Psoas muscle (tissue), 8 donors: ENCODE measurements around the gene HACE1. TPM values are rescaled to one million over a fixed set of nuclear protein-coding genes. Genes with fewer than 3 reads are reported as not detected.

Experiments
- ATAC-seq, 4 donors: fragments of 200-7000 bp; cut with Tn5 transposase; one replicate each; pipeline ENCODE4 v1.9.1; 2020; ENCODE audit warnings: moderate library complexity in 3 of 4, mild to moderate bottlenecking in 2 of 4
- DNase-seq, 2 donors: peaks; one replicate each; pipeline ENCODE4 v3.0.0-alpha.2; 2020
- H3K27ac ChIP-seq: fragments of 200-600 bp; one replicate; pipeline ENCODE4 v1.8.0; 2022
- H3K27me3 ChIP-seq, 3 donors: fragments of 200-600 bp in 1 of 3; one replicate each; pipeline versions ENCODE4 v1.6.1 to v1.8.0; 2013 to 2022; ENCODE audit warnings: low read length in 2 of 3, mild to moderate bottlenecking in 2 of 3, moderate library complexity in 1 of 3; ENCODE audit not compliant: insufficient read depth in 3 of 3
- H3K36me3 ChIP-seq, 2 donors: fragments of 200-600 bp in 1 of 2; one replicate each; pipeline versions ENCODE4 v1.6.1 to v1.8.0; 2013 to 2022; ENCODE audit warnings: low read depth in 1 of 2, mild to moderate bottlenecking in 1 of 2, moderate library complexity in 1 of 2; ENCODE audit not compliant: insufficient read depth in 1 of 2
- H3K4me1 ChIP-seq: fragments of 200-600 bp; one replicate; pipeline ENCODE4 v1.8.0; 2022
- H3K4me3 ChIP-seq: fragments of 200-600 bp; one replicate; pipeline ENCODE4 v1.8.0; 2022; ENCODE audit warnings: mild to moderate bottlenecking
- H3K9me3 ChIP-seq: fragments of 200-600 bp; one replicate; pipeline ENCODE4 v1.8.0; 2022
- CTCF ChIP-seq: fragments of 200-600 bp; IDR thresholded peaks from one replicate; pipeline ENCODE4 v1.8.0; 2022; ENCODE audit warnings: antibody characterized with exemption
- WGBS, 3 donors: extraction: QIAGEN DNeasy Blood & Tissue Kit; methylation state at CpG; one replicate each; pipeline versions ENCODE4 v1.1.6 to v1.1.7; 2013; 5-methylcytosine and 5-hydroxymethylcytosine counted together
- intact Hi-C, 2 donors: fragments of 100-400 bp; cut with DNase I; formaldehyde crosslinking; loops; one replicate each; pipeline versions ENCODE4 v1.11.0 to v1.14.2; 2022
- polyA plus RNA-seq, 3 donors: library from polyadenylated mRNA; stranded (reverse); fragments of 200-250 nt; gene quantifications; one replicate each; pipeline ENCODE4 v1.2.3, GENCODE V29; 2013
- total RNA-seq, 4 donors: library from RNA; stranded (reverse); fragmentation: NEBNext Ultra II Directional in 2 of 4; extraction: Animal tissue kit (Norgen Biotek cat#: 25700) in 2 of 4; gene quantifications; one replicate each; pipeline versions ENCODE4 v1.2.1 to v1.2.4, GENCODE V29; 2021 to 2023
- donor health status: healthy with polysubstance abuse.
- donor health status: DM: no; HTN: no; CAD: no; lungs with moderate emphysema.
- donor health status: Bipolar disorder and iron deficiency.
- donor health status: healthy.
- donor health status: DM: yes; HTN: yes; CAD: no.
- donor health status: DM: no; HTN: no; CAD: no.
- donor health status: DM: no; HTN: no; CAD: no.
- donor health status: DM: yes; HTN: yes; CAD: no.

Gene HACE1
- total and polyA plus RNA-seq, 7 donors = 2.5 to 4.8 (median 4.3) TPM

GRCh38 chr6:104796031-104796785 is 63.5 kb downstream of the HACE1 start:
- no peak for DNase-seq
- no peaks in the 10 kb centered on the region for H3K4me1 ChIP-seq
- TF ChIP-seq CTCF = no peak
- peaks cover 0 to 29% of the 10 kb centered on the region in 2 donors for H3K36me3 ChIP-seq
- intact Hi-C loops = no loop called here
- 95% methylated on average over 6 of the region's 6 CpGs for WGBS, 3 donors
- no peak overlapping the region for H3K4me3 ChIP-seq
- no peak overlapping the region for H3K27ac ChIP-seq
- no peaks in the 10 kb centered on the region for H3K27me3 ChIP-seq
- H3K9me3 ChIP-seq = no peaks in the 10 kb centered on the region
- no peak for ATAC-seq

GRCh38 chr6:104795363-104795762 is 64.4 kb downstream of the HACE1 start:
- Histone ChIP-seq H3K4me1 (no peaks in the 10 kb centered on the region), H3K4me3 (no peak overlapping the region), H3K27ac (no peak overlapping the region), H3K27me3 (no peaks in the 10 kb centered on the region), H3K36me3 (peaks cover 0 to 31% of the 10 kb centered on the region in 2 donors), H3K9me3 (no peaks in the 10 kb centered on the region)
- ATAC-seq (no peak), DNase-seq (no peak)
- TF ChIP-seq CTCF = no peak
- WGBS, 3 donors = 96 to 99% (median 98%) methylated on average over 3 of the region's 3 CpGs
- intact Hi-C loops = no loop called here

GRCh38 chr6:104789770-104790190 is 69.9 kb downstream of the HACE1 start:
- DNase-seq = no peak
- Histone ChIP-seq H3K27me3 (no peaks in the 10 kb centered on the region), H3K4me3 (no peak overlapping the region), H3K9me3 (no peaks in the 10 kb centered on the region), H3K27ac (no peak overlapping the region), H3K36me3 (peaks cover 0 to 15% of the 10 kb centered on the region in 2 donors), H3K4me1 (no peaks in the 10 kb centered on the region)
- peak; percentile 8 for TF ChIP-seq CTCF
- 58 to 75% (median 62%) methylated on average over 5 of the region's 5 CpGs for WGBS, 3 donors
- intact Hi-C loops = no loop called here
- ATAC-seq = no peak

- H3K4me1 ChIP-seq = no peaks in the 10 kb centered on the region
These were observed 71.3 kb downstream of the HACE1 start for GRCh38 chr6:104788400-104788799.

More at GRCh38 chr6:104788400-104788799, 71.3 kb downstream of the HACE1 start:
- Histone ChIP-seq H3K27me3 (no peaks in the 10 kb centered on the region), H3K4me3 (no peak overlapping the region), H3K9me3 (no peaks in the 10 kb centered on the region), H3K36me3 (peaks cover 0 to 21% of the 10 kb centered on the region in 2 donors), H3K27ac (no peak overlapping the region)
- WGBS, 3 donors = 87 to 94% (median 90%) methylated on average over 2 of the region's 2 CpGs
- intact Hi-C loops = no loop called here
- no peak for TF ChIP-seq CTCF
- ATAC-seq (no peak), DNase-seq (no peak)
